Activated CD8-positive, alpha-beta T cell treated with anti-CD3 and anti-CD28 coated beads for 36 hours (primary cell): ENCODE results near the gene CUEDC2. TPM values are rescaled to one million over a fixed set of nuclear protein-coding genes. Genes with fewer than 3 reads are reported as not detected.
A peak's percentile ranks its signal among the peaks of the same experiment; 100 is the strongest.

Experiments used
- ATAC-seq: fragments of 200-7000 bp; cut with Tn5 transposase; one replicate; pipeline ENCODE4 v1.10.0; 2021; ENCODE audit warnings: mild to moderate bottlenecking, moderate library complexity
- CTCF ChIA-PET: fragments of 350-600 bp; sonication (Branson Sonifier 250); formaldehyde crosslinking; loops from one replicate; lab custom pipeline; 2021; ENCODE audit warnings: antibody characterized with exemption; lab: Charles Lee
- POLR2A ChIA-PET: fragments of 350-600 bp; sonication (Branson Sonifier 250); formaldehyde crosslinking; loops from one replicate; lab custom pipeline; 2021; ENCODE audit warnings: antibody characterized with exemption; lab: Charles Lee
- DNase-seq: peaks from one replicate; pipeline ENCODE4 v3.0.0-alpha.2; 2020
- H3K27ac Mint-ChIP-seq: one replicate; pipeline ENCODE4 v1.8.0; 2021; ENCODE audit warnings: mild to moderate bottlenecking, mixed read lengths
- H3K27me3 Mint-ChIP-seq: one replicate; pipeline ENCODE4 v1.8.0; 2021; ENCODE audit warnings: mixed read lengths
- H3K36me3 Mint-ChIP-seq: one replicate; pipeline ENCODE4 v1.8.0; 2021; ENCODE audit warnings: low read depth, mixed read lengths
- H3K4me1 Mint-ChIP-seq: one replicate; pipeline ENCODE4 v1.8.0; 2021; ENCODE audit warnings: low read depth, mixed read lengths
- H3K4me3 Mint-ChIP-seq: one replicate; pipeline ENCODE4 v1.8.0; 2021; ENCODE audit warnings: mild to moderate bottlenecking, moderate library complexity, mixed read lengths
- H3K9me3 Mint-ChIP-seq: one replicate; pipeline ENCODE4 v1.8.0; 2021; ENCODE audit warnings: mixed read lengths
- intact Hi-C: fragments of 100-400 bp; cut with micrococcal nuclease; formaldehyde crosslinking; loops from one replicate; pipeline ENCODE4 v1.10.0; 2022
- total RNA-seq, 2 experiments: library from RNA; stranded (reverse); gene quantifications; one replicate each; pipeline ENCODE4 v1.2.3, GENCODE V29; 2021
- TF ChIP-seq, protein P1 (sequence below): fragments of 200-600 bp; IDR thresholded peaks from one replicate; pipeline ENCODE4 v1.8.0; 2022; ENCODE audit warnings: antibody characterized with exemption, mild to moderate bottlenecking

CUEDC2 gene
- total RNA-seq, 2 experiments from 2014 or later = 71.8 to 76.4 TPM

DNA sequence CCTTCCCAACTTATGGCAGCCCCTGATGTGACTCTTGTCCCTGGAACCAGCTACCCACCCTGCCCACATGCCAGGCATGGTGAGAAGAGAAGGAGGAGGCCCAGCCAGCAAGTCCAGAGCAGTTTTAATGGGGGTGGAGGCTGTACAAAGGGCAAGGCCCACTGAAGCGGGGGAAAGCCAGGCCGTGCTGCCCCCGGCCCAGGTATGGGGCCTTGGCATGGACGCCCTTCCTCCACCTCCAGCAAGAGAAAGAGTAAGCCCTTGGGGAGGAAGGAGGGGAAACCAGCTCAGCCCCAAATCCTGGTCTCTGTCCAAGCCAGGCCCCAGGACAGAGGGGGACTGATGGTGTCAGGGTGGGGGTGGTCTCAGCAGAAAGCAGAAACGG lies 29.9 kb downstream of the CUEDC2 start:
- ATAC-seq = no peak
- TF ChIP-seq, protein P1, sequence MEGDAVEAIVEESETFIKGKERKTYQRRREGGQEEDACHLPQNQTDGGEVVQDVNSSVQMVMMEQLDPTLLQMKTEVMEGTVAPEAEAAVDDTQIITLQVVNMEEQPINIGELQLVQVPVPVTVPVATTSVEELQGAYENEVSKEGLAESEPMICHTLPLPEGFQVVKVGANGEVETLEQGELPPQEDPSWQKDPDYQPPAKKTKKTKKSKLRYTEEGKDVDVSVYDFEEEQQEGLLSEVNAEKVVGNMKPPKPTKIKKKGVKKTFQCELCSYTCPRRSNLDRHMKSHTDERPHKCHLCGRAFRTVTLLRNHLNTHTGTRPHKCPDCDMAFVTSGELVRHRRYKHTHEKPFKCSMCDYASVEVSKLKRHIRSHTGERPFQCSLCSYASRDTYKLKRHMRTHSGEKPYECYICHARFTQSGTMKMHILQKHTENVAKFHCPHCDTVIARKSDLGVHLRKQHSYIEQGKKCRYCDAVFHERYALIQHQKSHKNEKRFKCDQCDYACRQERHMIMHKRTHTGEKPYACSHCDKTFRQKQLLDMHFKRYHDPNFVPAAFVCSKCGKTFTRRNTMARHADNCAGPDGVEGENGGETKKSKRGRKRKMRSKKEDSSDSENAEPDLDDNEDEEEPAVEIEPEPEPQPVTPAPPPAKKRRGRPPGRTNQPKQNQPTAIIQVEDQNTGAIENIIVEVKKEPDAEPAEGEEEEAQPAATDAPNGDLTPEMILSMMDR = no peak
- no peak for DNase-seq
- Mint-ChIP-seq H3K4me3 (no peak overlapping the region), H3K27me3 (no peaks in the 10 kb centered on the region), H3K9me3 (no peaks in the 10 kb centered on the region), H3K4me1 (peaks cover 43% of the 10 kb centered on the region), H3K36me3 (peaks cover 49% of the 10 kb centered on the region), H3K27ac (peak overlapping the region; percentile 57)
- POLR2A ChIA-PET = interaction anchor here (0.7 to 6.4 kb wide), 7 partner anchors 6 to 152 kb away, joined by 3 to 88 read pairs (median 5); partner anchors contain the start of genes C10orf95, FBXL15 and NFKB2
- intact Hi-C loops = no loop called here
- CTCF ChIA-PET = interaction anchor here (1.8 to 15.2 kb wide), 4 partner anchors 9 to 172 kb away, joined by 6 to 143 read pairs (median 18); partner anchors contain the start of gene FBXL15

DNA sequence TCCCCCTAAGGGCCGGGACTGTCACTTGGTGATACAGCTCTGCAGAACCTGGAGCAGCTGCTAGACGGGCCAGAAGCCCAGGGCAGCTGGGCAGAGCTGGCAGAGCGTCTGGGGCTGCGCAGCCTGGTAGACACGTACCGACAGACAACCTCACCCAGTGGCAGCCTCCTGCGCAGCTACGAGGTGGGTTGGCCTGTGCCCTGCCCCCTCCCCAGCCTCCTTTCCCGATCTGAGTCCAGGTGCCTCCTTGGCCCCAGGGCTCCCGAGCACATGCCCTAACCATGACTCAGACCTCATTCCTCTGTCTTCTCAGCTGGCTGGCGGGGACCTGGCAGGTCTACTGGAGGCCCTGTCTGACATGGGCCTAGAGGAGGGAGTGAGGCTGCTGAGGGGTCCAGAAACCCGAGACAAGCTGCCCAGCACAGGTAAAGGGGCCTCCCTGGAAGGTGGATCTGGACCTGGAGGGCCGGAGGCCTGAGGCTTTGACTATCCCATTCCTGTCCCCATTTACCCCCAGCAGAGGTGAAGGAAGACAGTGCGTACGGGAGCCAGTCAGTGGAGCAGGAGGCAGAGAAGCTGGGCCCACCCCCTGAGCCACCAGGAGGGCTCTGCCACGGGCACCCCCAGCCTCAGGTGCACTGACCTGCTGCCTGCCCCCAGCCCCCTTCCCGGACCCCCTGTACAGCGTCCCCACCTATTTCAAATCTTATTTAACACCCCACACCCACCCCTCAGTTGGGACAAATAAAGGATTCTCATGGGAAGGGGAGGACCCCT lies 30.5 kb downstream of the CUEDC2 start:
- H3K4me1 Mint-ChIP-seq = peaks cover 46% of the 10 kb centered on the region
- H3K4me3 Mint-ChIP-seq = no peak overlapping the region
- ChIA-PET POLR2A (interaction anchor here (0.7 to 6.4 kb wide), 6 partner anchors 6 to 152 kb away, joined by 3 to 88 read pairs (median 9); partner anchors contain the start of genes C10orf95, FBXL15 and NFKB2), CTCF (interaction anchor here (1.8 to 15.2 kb wide), 4 partner anchors 9 to 172 kb away, joined by 9 to 143 read pairs (median 36); partner anchors contain the start of gene FBXL15)
- intact Hi-C loops = no loop called here
- no peaks in the 10 kb centered on the region for H3K27me3 Mint-ChIP-seq
- H3K36me3 Mint-ChIP-seq = peaks cover 54% of the 10 kb centered on the region
- peak overlapping the region; percentile 57 for H3K27ac Mint-ChIP-seq
- TF ChIP-seq, protein P1 = no peak
- ATAC-seq = no peak
- no peak for DNase-seq
- no peaks in the 10 kb centered on the region for H3K9me3 Mint-ChIP-seq

DNA sequence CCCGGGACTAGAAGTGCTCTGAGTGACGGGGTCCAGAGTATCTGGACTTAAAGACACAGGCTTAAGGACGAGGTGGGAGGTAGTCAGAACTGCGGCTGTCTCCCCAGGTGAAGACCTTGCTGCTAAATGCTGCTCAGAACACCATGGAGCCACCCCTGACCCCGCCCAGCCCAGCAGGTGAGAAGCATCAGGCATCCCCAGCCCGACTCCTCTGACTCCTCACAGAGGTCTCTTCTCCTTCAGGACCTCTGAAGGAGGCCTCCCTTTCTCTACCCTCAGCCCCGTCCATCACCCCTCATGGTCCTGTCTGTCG lies 31.1 kb downstream of the CUEDC2 start:
- no peak for ATAC-seq
- H3K4me3 Mint-ChIP-seq = no peak overlapping the region
- CTCF ChIA-PET = interaction anchor here (1.4 to 15.2 kb wide), 4 partner anchors 21 to 286 kb away, joined by 3 to 143 read pairs (median 24); partner anchors contain the start of gene FBXL15

DNA sequence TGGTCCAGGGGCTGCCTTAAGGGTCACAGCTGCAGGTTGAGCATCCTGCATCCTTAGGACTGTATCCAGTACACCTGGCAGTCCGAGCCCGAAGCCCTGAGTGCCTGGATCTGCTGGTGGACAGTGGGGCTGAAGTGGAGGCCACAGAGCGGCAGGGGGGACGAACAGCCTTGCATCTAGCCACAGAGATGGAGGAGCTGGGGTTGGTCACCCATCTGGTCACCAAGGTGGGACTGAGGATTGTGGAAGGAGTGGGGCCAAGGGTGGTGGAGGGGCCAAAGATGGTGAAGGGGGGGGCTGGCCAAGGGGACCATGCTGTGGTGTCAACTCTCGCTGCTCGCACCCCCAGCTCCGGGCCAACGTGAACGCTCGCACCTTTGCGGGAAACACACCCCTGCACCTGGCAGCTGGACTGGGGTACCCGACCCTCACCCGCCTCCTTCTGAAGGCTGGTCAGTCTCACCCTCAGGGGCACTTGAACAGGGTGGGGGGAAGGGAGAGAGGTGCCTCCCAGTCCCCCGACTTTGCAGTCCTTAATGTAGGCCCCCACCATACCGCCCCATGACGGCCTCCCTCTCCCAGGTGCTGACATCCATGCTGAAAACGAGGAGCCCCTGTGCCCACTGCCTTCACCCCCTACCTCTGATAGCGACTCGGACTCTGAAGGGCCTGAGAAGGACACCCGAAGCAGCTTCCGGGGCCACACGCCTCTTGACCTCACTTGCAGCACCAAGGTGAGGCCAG lies 31.6 kb downstream of the CUEDC2 start:
- POLR2A ChIA-PET = interaction anchor here (1.1 to 9.1 kb wide), 7 partner anchors 11 to 248 kb away, joined by 3 to 107 read pairs (median 16); partner anchors contain the start of genes C10orf95, CUEDC2, FBXL15 and NOLC1
- intact Hi-C loops = no loop called here
- CTCF ChIA-PET = interaction anchor here (1.4 to 15.2 kb wide), 11 partner anchors 11 to 285 kb away, joined by 3 to 143 read pairs (median 7); partner anchors contain the start of genes C10orf95 and FBXL15
- ATAC-seq (no peak), DNase-seq (no peak)
- Mint-ChIP-seq H3K27ac (peak overlapping the region; percentile 86), H3K4me1 (peaks cover 47% of the 10 kb centered on the region), H3K27me3 (no peaks in the 10 kb centered on the region), H3K36me3 (peaks cover 65% of the 10 kb centered on the region), H3K4me3 (peak overlapping the region; percentile 93), H3K9me3 (no peaks in the 10 kb centered on the region)
- TF ChIP-seq, protein P1 = no peak

More for the DNA sequence above, 31.1 kb downstream of the CUEDC2 start:
- TF ChIP-seq, protein P1 = no peak
- Mint-ChIP-seq H3K9me3 (no peaks in the 10 kb centered on the region), H3K27me3 (no peaks in the 10 kb centered on the region), H3K4me1 (peaks cover 49% of the 10 kb centered on the region), H3K27ac (no peak overlapping the region), H3K36me3 (peaks cover 60% of the 10 kb centered on the region)
- POLR2A ChIA-PET = interaction anchor here (2.5 to 9.1 kb wide), 3 partner anchors 10 to 49 kb away, joined by 13 to 107 read pairs (median 36); partner anchors contain the start of genes C10orf95 and FBXL15
- intact Hi-C loops = no loop called here
- DNase-seq = no peak
